B cell (primary cell): ENCODE results near the gene ALPK3. TPM values are rescaled to one million over a fixed set of nuclear protein-coding genes. Genes with fewer than 3 reads are reported as not detected.

Experiments
- ATAC-seq: fragments of 200-7000 bp; cut with Tn5 transposase; one replicate; pipeline ENCODE4 v1.10.0; 2021; ENCODE audit warnings: low read depth, mild to moderate bottlenecking, moderate number of reproducible peaks, moderate library complexity
- CTCF ChIA-PET: fragments of 350-600 bp; sonication (Branson Sonifier 250); formaldehyde crosslinking; loops from one replicate; lab custom pipeline; 2021; ENCODE audit warnings: antibody characterized with exemption, inconsistent platforms; lab: Charles Lee
- POLR2A ChIA-PET: fragments of 350-600 bp; sonication (Branson Sonifier 250); formaldehyde crosslinking; loops from one replicate; lab custom pipeline; 2021; ENCODE audit warnings: antibody characterized with exemption; lab: Charles Lee
- DNase-seq: peaks from one replicate; pipeline ENCODE4 v3.0.0; 2013
- H2AFZ ChIP-seq: 2 replicates; pipeline ENCODE4 v1.6.1; 2012; ENCODE audit warnings: mild to moderate bottlenecking, low read depth, low read length; ENCODE audit not compliant: insufficient read depth, poor library complexity, severe bottlenecking
- H3K27ac ChIP-seq, 2 donors: 1 replicate in 1 of 2; 2 replicates in 1 of 2; pipeline ENCODE4 v1.5.1; 2012 to 2013; ENCODE audit warnings: low read length in 2 of 2, mild to moderate bottlenecking in 2 of 2, moderate library complexity in 1 of 2
- H3K27me3 ChIP-seq, 4 experiments: fragments of 200-600 bp in 1 of 4; sonication (generic) in 1 of 4; replicated peaks in 1 of 4; 1 replicate in 2 of 4; 2 replicates in 2 of 4; pipeline versions ENCODE4 v1.6.1 to v1.7.0; 2013 to 2016; ENCODE audit warnings: low read length in 3 of 4, mild to moderate bottlenecking in 2 of 4, mixed read lengths in 1 of 4, moderate library complexity in 1 of 4; ENCODE audit not compliant: insufficient read depth in 4 of 4, control insufficient read depth in 3 of 4; ENCODE audit errors: control extremely low read depth in 1 of 4
- H3K36me3 ChIP-seq, 2 experiments: replicated peaks in 1 of 2; 1 replicate in 1 of 2; 2 replicates in 1 of 2; pipeline versions ENCODE4 v1.6.1 to v1.7.1; 2013; ENCODE audit warnings: low read length in 1 of 2; ENCODE audit not compliant: insufficient read depth in 2 of 2, control insufficient read depth in 1 of 2; ENCODE audit errors: control extremely low read depth in 1 of 2, extremely low read depth in 1 of 2
- H3K4me1 ChIP-seq, 2 donors: fragments of 200-600 bp in 1 of 2; sonication (generic) in 1 of 2; 1 replicate in 1 of 2; 2 replicates in 1 of 2; pipeline versions ENCODE4 v1.5.1 to v1.6.1; 2013 to 2017; ENCODE audit warnings: low read length in 2 of 2; ENCODE audit not compliant: control insufficient read depth in 2 of 2, insufficient read depth in 2 of 2
- H3K4me2 ChIP-seq: replicated peaks from 2 replicates; pipeline ENCODE3; 2012; ENCODE audit warnings: mild to moderate bottlenecking, low read depth, low read length; ENCODE audit not compliant: poor library complexity, severe bottlenecking
- H3K4me3 ChIP-seq, 5 experiments: fragments of 200-600 bp in 1 of 5; sonication (generic) in 1 of 5; 1 replicate in 3 of 5; 2 replicates in 2 of 5; pipeline versions ENCODE4 v1.5.1 to v1.7.0; 2011 to 2016; ENCODE audit warnings: low read length in 4 of 5, mild to moderate bottlenecking in 4 of 5, low read depth in 2 of 5, control low read depth in 1 of 5, moderate library complexity in 1 of 5; ENCODE audit not compliant: insufficient read depth in 1 of 5; ENCODE audit errors: control extremely low read depth in 1 of 5, extremely low read depth in 1 of 5
- H3K79me2 ChIP-seq: fragments of 200-600 bp; sonication (generic); one replicate; pipeline ENCODE4 v1.6.0; 2016; ENCODE audit warnings: low read length; ENCODE audit not compliant: control insufficient read depth, insufficient read depth
- H3K9ac ChIP-seq: fragments of 200-600 bp; sonication (generic); 2 replicates; pipeline ENCODE4 v1.6.1; 2017; ENCODE audit warnings: mild to moderate bottlenecking, low read length, moderate library complexity
- H3K9me3 ChIP-seq, 3 donors: one replicate each; pipeline versions ENCODE4 v1.6.1 to v1.7.1; 2013; ENCODE audit warnings: low read length in 2 of 3; ENCODE audit not compliant: control insufficient read depth in 2 of 3, insufficient read depth in 1 of 3; ENCODE audit errors: control extremely low read depth in 1 of 3
- H4K20me1 ChIP-seq: 2 replicates; pipeline ENCODE4 v1.6.0; 2012; ENCODE audit warnings: mild to moderate bottlenecking, low read length; ENCODE audit not compliant: insufficient read depth, control insufficient read depth, poor library complexity, severe bottlenecking
- H3K27ac Mint-ChIP-seq: one replicate; pipeline ENCODE4 v1.8.0; 2021; ENCODE audit warnings: mixed read lengths
- H3K27me3 Mint-ChIP-seq: one replicate; pipeline ENCODE4 v1.8.0; 2021; ENCODE audit warnings: mixed read lengths
- H3K4me1 Mint-ChIP-seq: one replicate; pipeline ENCODE4 v1.8.0; 2021; ENCODE audit warnings: mixed read lengths
- H3K4me3 Mint-ChIP-seq: one replicate; pipeline ENCODE4 v1.8.0; 2021; ENCODE audit warnings: mixed read lengths
- H3K9me3 Mint-ChIP-seq: one replicate; pipeline ENCODE4 v1.8.0; 2022; ENCODE audit warnings: mixed read lengths; ENCODE audit not compliant: insufficient read depth
- EZH2 ChIP-seq: IDR thresholded peaks from 2 replicates; pipeline ENCODE4 v1.6.1; 2012; ENCODE audit warnings: borderline replicate concordance, low read depth, mild to moderate bottlenecking, moderate library complexity, low read length; ENCODE audit not compliant: insufficient read depth, poor library complexity, severe bottlenecking
- WGBS: methylation state at CpG from one replicate; pipeline ENCODE4 v1.1.5; 2013; ENCODE audit warnings: missing lambda C conversion rate; ENCODE audit not compliant: insufficient coverage; 5-methylcytosine and 5-hydroxymethylcytosine counted together
- intact Hi-C: fragments of 100-400 bp; cut with micrococcal nuclease; formaldehyde crosslinking; loops from one replicate; pipeline ENCODE4 v1.10.0; 2022
- polyA plus RNA-seq: library from polyadenylated mRNA; depleted of rRNA; stranded (reverse); fragments of >200 nt; gene quantifications from 2 replicates; pipeline ENCODE4 v1.2.3, GENCODE V29; 2012
- total RNA-seq, 2 donors: library from RNA; stranded (reverse); fragments of 120-200 nt in 1 of 2; gene quantifications; 1 replicate in 1 of 2; 2 replicates in 1 of 2; pipeline versions ENCODE4 v1.2.3 to v1.2.4, GENCODE V29; 2013 to 2022
- TF ChIP-seq, protein P1 (sequence below): fragments of 200-600 bp; IDR thresholded peaks from one replicate; pipeline ENCODE4 v1.8.0; 2022; ENCODE audit warnings: antibody characterized with exemption, mild to moderate bottlenecking

Gene ALPK3
- total and polyA plus RNA-seq, 2 donors (not counting 1 experiment from before 2014, with no cell fraction given), result 0.07 to 0.15 TPM

DNA sequence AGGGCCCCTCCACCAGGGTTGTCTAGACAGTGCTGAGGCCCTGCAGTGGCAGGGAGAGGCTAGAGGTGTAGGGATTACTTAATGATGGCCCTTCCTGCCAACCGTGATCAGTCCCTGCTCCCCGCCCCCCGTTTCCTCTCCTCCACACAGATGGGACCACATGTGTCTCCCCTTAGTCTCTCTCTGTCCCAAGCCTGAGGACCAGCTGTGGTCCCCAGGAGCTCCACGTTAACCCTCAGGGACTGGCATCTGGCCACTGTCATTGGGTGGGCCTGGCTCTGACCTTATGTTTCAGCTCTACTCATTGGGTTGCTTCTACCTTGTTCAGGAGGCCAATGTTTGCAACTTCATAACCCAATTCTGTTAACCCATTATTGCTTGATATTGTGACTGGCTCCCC is 6.0 kb upstream of the ALPK3 start:
- H3K36me3 ChIP-seq, result peaks cover 0 to 2% of the 10 kb centered on the region in 2 experiments
- H2AFZ ChIP-seq, result no peak overlapping the region
- no peaks in the 10 kb centered on the region for H3K9me3 Mint-ChIP-seq
- H3K4me3 Mint-ChIP-seq, result no peak overlapping the region
- no peaks in the 10 kb centered on the region for H3K79me2 ChIP-seq
- ATAC-seq, result no peak
- no peak for DNase-seq
- ChIA-PET POLR2A (no interaction called here), CTCF (interaction anchor here (1.4 to 1.5 kb wide), 2 partner anchors 10 to 71 kb away, joined by 3 to 4 read pairs; no protein-coding TSS in a partner anchor)
- no peaks in the 10 kb centered on the region for H4K20me1 ChIP-seq
- H3K9me3 ChIP-seq, result no peaks in the 10 kb centered on the region
- no peak overlapping the region for H3K4me2 ChIP-seq
- H3K27ac Mint-ChIP-seq, result no peak overlapping the region
- no peak overlapping the region for H3K4me3 ChIP-seq
- peaks cover 0 to 4% (median 0%) of the 10 kb centered on the region in 4 experiments for H3K27me3 ChIP-seq
- intact Hi-C loops, result no loop called here
- H3K4me1 Mint-ChIP-seq, result no peaks in the 10 kb centered on the region
- peaks cover 7% of the 10 kb centered on the region for H3K27me3 Mint-ChIP-seq
- no peaks in the 10 kb centered on the region for H3K4me1 ChIP-seq
- no peak for TF ChIP-seq EZH2
- TF ChIP-seq, protein P1, sequence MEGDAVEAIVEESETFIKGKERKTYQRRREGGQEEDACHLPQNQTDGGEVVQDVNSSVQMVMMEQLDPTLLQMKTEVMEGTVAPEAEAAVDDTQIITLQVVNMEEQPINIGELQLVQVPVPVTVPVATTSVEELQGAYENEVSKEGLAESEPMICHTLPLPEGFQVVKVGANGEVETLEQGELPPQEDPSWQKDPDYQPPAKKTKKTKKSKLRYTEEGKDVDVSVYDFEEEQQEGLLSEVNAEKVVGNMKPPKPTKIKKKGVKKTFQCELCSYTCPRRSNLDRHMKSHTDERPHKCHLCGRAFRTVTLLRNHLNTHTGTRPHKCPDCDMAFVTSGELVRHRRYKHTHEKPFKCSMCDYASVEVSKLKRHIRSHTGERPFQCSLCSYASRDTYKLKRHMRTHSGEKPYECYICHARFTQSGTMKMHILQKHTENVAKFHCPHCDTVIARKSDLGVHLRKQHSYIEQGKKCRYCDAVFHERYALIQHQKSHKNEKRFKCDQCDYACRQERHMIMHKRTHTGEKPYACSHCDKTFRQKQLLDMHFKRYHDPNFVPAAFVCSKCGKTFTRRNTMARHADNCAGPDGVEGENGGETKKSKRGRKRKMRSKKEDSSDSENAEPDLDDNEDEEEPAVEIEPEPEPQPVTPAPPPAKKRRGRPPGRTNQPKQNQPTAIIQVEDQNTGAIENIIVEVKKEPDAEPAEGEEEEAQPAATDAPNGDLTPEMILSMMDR, result no peak
- no peak overlapping the region for H3K9ac ChIP-seq
- no peak overlapping the region for H3K27ac ChIP-seq
- 95% methylated on average over 4 of the region's 4 CpGs for WGBS

DNA sequence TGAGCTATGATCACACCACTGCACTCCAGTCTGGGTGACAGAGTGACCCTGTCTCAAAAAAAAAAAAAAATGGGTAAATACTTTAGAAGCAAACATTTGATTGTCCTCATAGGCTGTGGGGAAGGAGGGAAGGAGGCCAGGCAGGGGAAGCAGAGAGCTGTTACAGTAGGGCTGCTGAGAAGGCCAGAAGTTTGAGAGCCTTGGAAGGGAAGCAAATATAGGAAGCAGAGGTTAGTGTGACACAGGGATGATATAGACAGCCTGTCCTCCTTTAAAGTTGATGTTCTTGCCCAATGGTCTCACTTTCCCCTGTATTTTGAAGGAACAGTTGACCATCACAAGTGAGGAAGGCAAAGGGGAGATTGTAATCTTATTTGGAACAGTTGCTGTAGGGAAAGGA is 5.3 kb upstream of the ALPK3 start:
- H3K36me3 ChIP-seq, result no peaks in the 10 kb centered on the region
- no peak overlapping the region for H3K9ac ChIP-seq
- H3K4me1 ChIP-seq, result peaks cover 1 to 2% of the 10 kb centered on the region in 2 donors
- H3K27me3 Mint-ChIP-seq, result peaks cover 12% of the 10 kb centered on the region
- H2AFZ ChIP-seq, result no peak overlapping the region
- TF ChIP-seq, protein P1, result no peak
- TF ChIP-seq EZH2, result no peak
- H3K4me2 ChIP-seq, result no peak overlapping the region
- H3K79me2 ChIP-seq, result no peaks in the 10 kb centered on the region
- no peaks in the 10 kb centered on the region for H3K9me3 Mint-ChIP-seq
- H3K27me3 ChIP-seq, result peaks cover 0 to 9% (median 3%) of the 10 kb centered on the region in 4 experiments
- ATAC-seq (no peak), DNase-seq (no peak)
- ChIA-PET CTCF (interaction anchor here (1.4 to 1.5 kb wide), 2 partner anchors 9 to 70 kb away, joined by 3 to 4 read pairs; no protein-coding TSS in a partner anchor), POLR2A (no interaction called here)
- no peak overlapping the region for H3K4me3 Mint-ChIP-seq
- intact Hi-C loops, result no loop called here
- H3K4me3 ChIP-seq, result no peak overlapping the region
- H3K27ac Mint-ChIP-seq, result no peak overlapping the region
- H3K4me1 Mint-ChIP-seq, result peaks cover 3% of the 10 kb centered on the region
- H3K9me3 ChIP-seq, result no peaks in the 10 kb centered on the region
- no peaks in the 10 kb centered on the region for H4K20me1 ChIP-seq
- H3K27ac ChIP-seq, result no peak overlapping the region
